Psoas muscle (tissue), 8 donors: Measurements from ENCODE around the gene ADCYAP1R1. TPM values are rescaled to one million over a fixed set of nuclear protein-coding genes. Genes with fewer than 3 reads are reported as not detected.

Experiments
- ATAC-seq, 4 donors: fragments of 200-7000 bp; cut with Tn5 transposase; one replicate each; pipeline ENCODE4 v1.9.1; 2020; ENCODE audit warnings: moderate library complexity in 3 of 4, mild to moderate bottlenecking in 2 of 4
- DNase-seq, 2 donors: peaks; one replicate each; pipeline ENCODE4 v3.0.0-alpha.2; 2020
- H3K27ac ChIP-seq: fragments of 200-600 bp; one replicate; pipeline ENCODE4 v1.8.0; 2022
- H3K27me3 ChIP-seq, 3 donors: fragments of 200-600 bp in 1 of 3; one replicate each; pipeline versions ENCODE4 v1.6.1 to v1.8.0; 2013 to 2022; ENCODE audit warnings: low read length in 2 of 3, mild to moderate bottlenecking in 2 of 3, moderate library complexity in 1 of 3; ENCODE audit not compliant: insufficient read depth in 3 of 3
- H3K36me3 ChIP-seq, 2 donors: fragments of 200-600 bp in 1 of 2; one replicate each; pipeline versions ENCODE4 v1.6.1 to v1.8.0; 2013 to 2022; ENCODE audit warnings: low read depth in 1 of 2, mild to moderate bottlenecking in 1 of 2, moderate library complexity in 1 of 2; ENCODE audit not compliant: insufficient read depth in 1 of 2
- H3K4me1 ChIP-seq: fragments of 200-600 bp; one replicate; pipeline ENCODE4 v1.8.0; 2022
- H3K4me3 ChIP-seq: fragments of 200-600 bp; one replicate; pipeline ENCODE4 v1.8.0; 2022; ENCODE audit warnings: mild to moderate bottlenecking
- H3K9me3 ChIP-seq: fragments of 200-600 bp; one replicate; pipeline ENCODE4 v1.8.0; 2022
- WGBS, 3 donors: extraction: QIAGEN DNeasy Blood & Tissue Kit; methylation state at CpG; one replicate each; pipeline versions ENCODE4 v1.1.6 to v1.1.7; 2013; 5-methylcytosine and 5-hydroxymethylcytosine counted together
- intact Hi-C, 2 donors: fragments of 100-400 bp; cut with DNase I; formaldehyde crosslinking; loops; one replicate each; pipeline versions ENCODE4 v1.11.0 to v1.14.2; 2022
- polyA plus RNA-seq, 3 donors: library from polyadenylated mRNA; stranded (reverse); fragments of 200-250 nt; gene quantifications; one replicate each; pipeline ENCODE4 v1.2.3, GENCODE V29; 2013
- total RNA-seq, 4 donors: library from RNA; stranded (reverse); fragmentation: NEBNext Ultra II Directional in 2 of 4; extraction: Animal tissue kit (Norgen Biotek cat#: 25700) in 2 of 4; gene quantifications; one replicate each; pipeline versions ENCODE4 v1.2.1 to v1.2.4, GENCODE V29; 2021 to 2023
- TF ChIP-seq, protein P1 (sequence below): fragments of 200-600 bp; IDR thresholded peaks from one replicate; pipeline ENCODE4 v1.8.0; 2022; ENCODE audit warnings: antibody characterized with exemption
- donor health status: healthy with polysubstance abuse.
- donor health status: DM: no; HTN: no; CAD: no; lungs with moderate emphysema.
- donor health status: Bipolar disorder and iron deficiency.
- donor health status: healthy.
- donor health status: DM: yes; HTN: yes; CAD: no.
- donor health status: DM: no; HTN: no; CAD: no.
- donor health status: DM: no; HTN: no; CAD: no.
- donor health status: DM: yes; HTN: yes; CAD: no.

ADCYAP1R1 gene
- total and polyA plus RNA-seq, 7 donors: 0.40 to 6.6 (median 1.2) TPM

DNA sequence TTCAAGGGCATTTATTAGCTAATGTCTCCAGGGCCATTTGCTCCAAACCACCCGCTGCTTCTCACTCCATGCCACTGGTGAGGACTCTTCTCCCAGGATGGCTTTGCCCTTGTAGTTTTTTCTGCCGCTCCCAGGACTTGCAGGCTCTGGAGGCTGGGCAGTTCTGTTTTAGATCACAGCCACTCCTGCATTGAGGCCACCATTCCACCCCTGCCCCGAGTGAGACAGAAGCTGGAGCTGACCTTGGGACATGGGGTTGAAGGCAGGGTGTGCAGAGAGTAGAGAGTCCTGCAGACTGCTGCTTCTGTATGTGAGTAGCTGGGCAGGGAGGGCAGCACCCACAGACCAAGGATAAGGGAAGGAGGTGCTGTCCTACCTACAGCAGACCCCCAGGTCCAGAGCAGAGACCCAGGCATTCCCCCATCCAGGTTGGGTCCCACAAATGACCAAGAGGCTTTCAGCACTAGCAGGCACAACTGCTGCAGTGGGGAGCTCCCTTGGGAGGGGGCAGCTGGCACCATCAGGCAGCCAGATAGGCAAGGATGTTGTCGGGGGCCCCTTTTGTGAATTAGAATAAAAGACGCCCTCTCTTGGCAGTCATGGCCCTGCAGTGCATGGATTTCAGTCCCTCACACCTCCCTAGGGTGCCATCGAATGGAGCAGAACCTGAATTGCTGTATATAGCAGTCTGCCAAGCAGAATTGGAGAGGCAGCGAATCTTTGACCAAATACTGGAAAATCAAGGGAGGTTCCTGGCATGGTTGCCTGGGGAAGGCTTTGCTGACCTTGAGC, 22.7 kb upstream of the ADCYAP1R1 start:
- no peaks in the 10 kb centered on the region for H3K9me3 ChIP-seq

DNA sequence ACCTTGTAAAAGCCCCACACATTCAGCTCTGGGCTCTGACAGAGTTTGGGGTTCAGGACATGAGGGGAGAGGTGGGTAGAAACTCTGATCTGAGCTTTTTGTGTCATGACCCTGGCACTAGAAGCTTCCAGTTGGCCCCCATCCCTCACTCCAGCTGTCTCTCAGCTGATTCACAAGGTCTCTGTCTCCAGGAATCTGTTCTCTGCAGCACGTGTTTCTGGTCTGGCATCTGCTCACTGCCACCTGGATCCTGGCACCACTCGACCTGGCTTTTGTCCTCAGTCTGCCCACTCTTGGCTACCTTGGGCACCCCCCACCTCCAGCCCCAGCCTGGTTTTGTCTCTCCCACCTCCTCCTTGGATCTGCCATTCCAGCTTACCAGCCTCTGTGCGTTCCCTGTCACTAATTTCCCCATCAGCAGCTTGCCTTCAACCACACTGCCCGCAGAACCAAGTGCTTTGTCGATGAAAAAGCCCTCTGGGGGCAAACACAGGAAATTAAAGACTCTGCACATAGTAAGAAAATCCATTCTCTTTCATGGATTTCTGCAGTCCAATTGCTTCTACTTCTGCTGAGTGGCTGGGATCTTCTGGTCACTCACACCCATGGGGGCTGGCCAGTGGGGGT, 18.3 kb upstream of the ADCYAP1R1 start:
- TF ChIP-seq, protein P1, sequence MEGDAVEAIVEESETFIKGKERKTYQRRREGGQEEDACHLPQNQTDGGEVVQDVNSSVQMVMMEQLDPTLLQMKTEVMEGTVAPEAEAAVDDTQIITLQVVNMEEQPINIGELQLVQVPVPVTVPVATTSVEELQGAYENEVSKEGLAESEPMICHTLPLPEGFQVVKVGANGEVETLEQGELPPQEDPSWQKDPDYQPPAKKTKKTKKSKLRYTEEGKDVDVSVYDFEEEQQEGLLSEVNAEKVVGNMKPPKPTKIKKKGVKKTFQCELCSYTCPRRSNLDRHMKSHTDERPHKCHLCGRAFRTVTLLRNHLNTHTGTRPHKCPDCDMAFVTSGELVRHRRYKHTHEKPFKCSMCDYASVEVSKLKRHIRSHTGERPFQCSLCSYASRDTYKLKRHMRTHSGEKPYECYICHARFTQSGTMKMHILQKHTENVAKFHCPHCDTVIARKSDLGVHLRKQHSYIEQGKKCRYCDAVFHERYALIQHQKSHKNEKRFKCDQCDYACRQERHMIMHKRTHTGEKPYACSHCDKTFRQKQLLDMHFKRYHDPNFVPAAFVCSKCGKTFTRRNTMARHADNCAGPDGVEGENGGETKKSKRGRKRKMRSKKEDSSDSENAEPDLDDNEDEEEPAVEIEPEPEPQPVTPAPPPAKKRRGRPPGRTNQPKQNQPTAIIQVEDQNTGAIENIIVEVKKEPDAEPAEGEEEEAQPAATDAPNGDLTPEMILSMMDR: no peak
- intact Hi-C loops: no loop called here

More for the DNA sequence above, 22.7 kb upstream of the ADCYAP1R1 start:
- WGBS, 3 donors: 40 to 54% (median 48%) methylated on average over 7 of the region's 7 CpGs
- intact Hi-C loops: no loop called here
- Histone ChIP-seq H3K27me3 (peaks cover 0 to 16% (median 2%) of the 10 kb centered on the region in 3 donors), H3K4me1 (no peaks in the 10 kb centered on the region), H3K4me3 (no peak overlapping the region), H3K36me3 (no peaks in the 10 kb centered on the region), H3K27ac (no peak overlapping the region)
- DNase-seq: no peak
- ATAC-seq: no peak
- TF ChIP-seq, protein P1: no peak

DNA sequence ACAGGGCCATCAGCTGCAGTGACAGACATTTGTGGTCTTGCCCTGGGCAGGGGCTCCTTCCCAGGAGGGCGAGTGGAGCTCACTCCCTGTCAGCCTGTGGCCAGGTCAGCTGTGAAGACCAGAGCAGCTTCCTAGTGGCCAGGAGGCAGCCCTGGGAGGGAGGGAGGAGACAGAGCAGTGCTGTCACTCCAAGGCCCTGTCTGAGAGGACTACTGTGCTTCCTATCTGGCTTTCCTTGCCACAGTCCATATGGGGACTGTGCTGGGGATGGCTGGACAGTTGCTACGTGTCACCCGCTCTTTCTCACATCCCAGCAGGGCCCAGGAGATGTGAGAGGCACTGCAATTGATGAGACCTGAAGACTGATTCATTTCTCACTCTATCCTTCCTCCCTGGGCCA, 15.2 kb upstream of the ADCYAP1R1 start:
- no peaks in the 10 kb centered on the region for H3K36me3 ChIP-seq
- no peak overlapping the region for H3K4me3 ChIP-seq
- H3K9me3 ChIP-seq: no peaks in the 10 kb centered on the region
- peaks cover 0 to 9% (median 0%) of the 10 kb centered on the region in 3 donors for H3K27me3 ChIP-seq
- no peaks in the 10 kb centered on the region for H3K4me1 ChIP-seq
- no peak overlapping the region for H3K27ac ChIP-seq
- TF ChIP-seq, protein P1: no peak
- WGBS, 3 donors: 77 to 81% (median 78%) methylated on average over 3 of the region's 3 CpGs
- DNase-seq (no peak), ATAC-seq (no peak)
- intact Hi-C loops: no loop called here

More for the DNA sequence above, 18.3 kb upstream of the ADCYAP1R1 start:
- Histone ChIP-seq H3K27me3 (no peaks in the 10 kb centered on the region), H3K4me1 (no peaks in the 10 kb centered on the region), H3K9me3 (no peaks in the 10 kb centered on the region), H3K36me3 (no peaks in the 10 kb centered on the region), H3K27ac (no peak overlapping the region), H3K4me3 (no peak overlapping the region)
- 24 to 42% (median 31%) methylated on average over 5 of the region's 5 CpGs for WGBS, 3 donors
- ATAC-seq (peak in 1 of 4 donors; percentile 56), DNase-seq (no peak)

DNA sequence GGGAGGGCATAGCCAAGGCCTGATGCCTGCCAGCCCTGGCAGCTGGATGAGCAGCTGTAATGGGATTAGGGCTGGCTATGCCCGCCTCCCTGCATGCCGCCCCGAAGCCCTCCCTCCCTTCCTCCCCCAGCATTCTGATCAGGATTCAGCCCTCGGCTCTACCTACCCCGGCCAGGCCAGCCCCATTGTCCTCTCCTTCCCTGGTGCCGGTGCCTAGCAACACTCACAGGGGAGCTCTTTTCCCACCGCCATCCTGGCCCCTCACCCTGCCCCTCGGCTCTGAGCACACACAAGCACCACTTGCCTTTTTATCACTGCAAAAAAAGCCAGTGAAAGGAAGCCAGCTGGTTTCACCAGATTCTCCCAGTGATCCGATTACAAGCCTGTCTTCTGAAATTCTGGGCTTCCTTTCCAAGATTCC, 9.0 kb upstream of the ADCYAP1R1 start:
- TF ChIP-seq, protein P1: no peak
- Histone ChIP-seq H3K9me3 (no peaks in the 10 kb centered on the region), H3K36me3 (no peaks in the 10 kb centered on the region), H3K4me3 (no peak overlapping the region), H3K4me1 (no peaks in the 10 kb centered on the region), H3K27me3 (peaks cover 0 to 12% (median 1%) of the 10 kb centered on the region in 3 donors), H3K27ac (no peak overlapping the region)
- DNase-seq (no peak), ATAC-seq (peak in 2 of 4 donors; percentile 16 to 44)
- intact Hi-C loops: no loop called here
- WGBS, 3 donors: 13 to 18% (median 17%) methylated on average over 6 to 9 of the region's 9 CpGs
